A673 (cell line): ENCODE measurements around the gene ZKSCAN4.

Experiments used
- EZH2 ChIP-seq: fragments of 200-600 bp; sonication (generic); IDR thresholded peaks from 2 replicates; pipeline ENCODE4 v1.6.1; 2017; ENCODE audit warnings: borderline replicate concordance, low read depth, mild to moderate bottlenecking, mixed read lengths, antibody characterized with exemption, low read length; ENCODE audit not compliant: poor library complexity, severe bottlenecking
- TF ChIP-seq, protein P1 (sequence below): fragments of 300-800, 200-600 bp; sonication (generic); conservative IDR thresholded peaks from 2 replicates; pipeline ENCODE4 v1.5.1; 2017; ENCODE audit warnings: low read depth, mild to moderate bottlenecking, antibody characterized with exemption, low read length, moderate library complexity, mixed read lengths

DNA sequence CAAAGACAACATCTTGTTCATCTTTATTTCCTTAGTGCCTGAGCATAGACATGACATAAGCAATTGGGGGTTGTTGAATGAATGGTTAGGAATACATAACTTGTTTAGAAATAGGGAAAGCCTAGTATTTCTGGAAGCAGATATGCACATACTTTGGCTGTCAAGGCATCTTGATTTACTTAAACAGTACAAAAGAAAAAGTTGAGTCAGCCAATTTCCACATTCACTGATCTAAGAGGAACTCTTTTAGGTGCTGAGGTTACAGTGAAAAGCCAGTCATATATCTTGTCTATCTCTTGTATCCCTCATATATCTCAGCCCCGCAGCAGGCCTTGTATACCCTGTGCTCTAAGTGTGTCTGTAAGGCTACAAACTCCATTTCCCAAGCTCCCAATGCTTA is 11.6 kb downstream of the ZKSCAN4 start:
- TF ChIP-seq, protein P1, sequence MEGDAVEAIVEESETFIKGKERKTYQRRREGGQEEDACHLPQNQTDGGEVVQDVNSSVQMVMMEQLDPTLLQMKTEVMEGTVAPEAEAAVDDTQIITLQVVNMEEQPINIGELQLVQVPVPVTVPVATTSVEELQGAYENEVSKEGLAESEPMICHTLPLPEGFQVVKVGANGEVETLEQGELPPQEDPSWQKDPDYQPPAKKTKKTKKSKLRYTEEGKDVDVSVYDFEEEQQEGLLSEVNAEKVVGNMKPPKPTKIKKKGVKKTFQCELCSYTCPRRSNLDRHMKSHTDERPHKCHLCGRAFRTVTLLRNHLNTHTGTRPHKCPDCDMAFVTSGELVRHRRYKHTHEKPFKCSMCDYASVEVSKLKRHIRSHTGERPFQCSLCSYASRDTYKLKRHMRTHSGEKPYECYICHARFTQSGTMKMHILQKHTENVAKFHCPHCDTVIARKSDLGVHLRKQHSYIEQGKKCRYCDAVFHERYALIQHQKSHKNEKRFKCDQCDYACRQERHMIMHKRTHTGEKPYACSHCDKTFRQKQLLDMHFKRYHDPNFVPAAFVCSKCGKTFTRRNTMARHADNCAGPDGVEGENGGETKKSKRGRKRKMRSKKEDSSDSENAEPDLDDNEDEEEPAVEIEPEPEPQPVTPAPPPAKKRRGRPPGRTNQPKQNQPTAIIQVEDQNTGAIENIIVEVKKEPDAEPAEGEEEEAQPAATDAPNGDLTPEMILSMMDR = no peak
- no peak for TF ChIP-seq EZH2
